Islet precursor cell (in vitro differentiated cells): ENCODE data around the gene NFKBIZ.
A peak's percentile ranks its signal among the peaks of the same experiment; 100 is the strongest.

ENCODE experiments used
- DNase-seq: peaks from one replicate; pipeline ENCODE4 v3.0.0-alpha.2; 2018

Gene NFKBIZ

DNA sequence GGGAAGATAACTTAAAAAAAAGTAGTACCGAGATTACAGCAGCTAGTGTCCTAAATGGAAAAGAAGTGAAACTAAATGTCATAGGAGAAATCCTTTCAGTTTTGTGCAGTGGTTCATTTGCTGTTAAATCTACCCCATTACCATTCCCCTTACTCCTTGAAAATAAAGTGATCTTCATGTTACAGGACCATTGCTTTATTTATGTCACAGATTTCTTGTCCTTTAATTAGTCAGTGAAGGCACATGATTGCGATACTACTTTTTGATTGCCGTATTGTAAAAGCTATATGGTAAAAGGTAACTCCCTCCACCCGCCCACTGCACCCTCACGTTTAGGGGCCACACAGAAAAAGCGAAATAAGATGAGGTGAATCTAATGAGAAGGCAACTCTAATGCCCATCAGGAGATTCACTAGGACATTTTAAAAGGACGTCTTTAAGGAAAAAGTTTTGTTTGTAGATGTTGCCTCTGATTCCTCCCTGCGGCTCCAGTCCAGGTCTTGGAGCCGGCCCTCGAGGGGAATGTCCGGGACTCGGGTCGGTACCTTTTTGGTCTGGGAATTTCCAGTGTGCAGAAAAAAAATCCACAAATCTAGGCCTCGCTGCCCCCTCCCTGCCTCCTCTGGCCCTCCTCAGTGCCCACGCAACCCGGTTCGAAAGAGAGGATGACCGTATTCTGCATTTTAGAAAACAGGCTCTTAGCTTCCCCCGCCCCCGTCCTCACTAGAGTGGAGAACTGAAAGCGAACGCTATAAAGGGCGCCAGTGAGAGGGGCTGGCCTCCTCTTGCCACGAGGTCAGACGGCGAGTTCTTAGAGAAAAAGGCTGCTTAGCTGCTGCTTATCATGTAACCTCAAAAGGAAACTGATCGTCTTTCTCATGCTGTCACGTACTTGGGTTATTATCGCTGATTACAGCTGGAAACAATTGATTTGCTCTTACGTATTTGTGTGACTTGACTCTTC is 21.8 kb upstream of the NFKBIZ start:
- peak; percentile 89 for DNase-seq

GRCh38 chr3:101828276-101828675 is 21.0 kb upstream of the NFKBIZ start:
- no peak for DNase-seq

- DNase-seq = no peak
Observed at GRCh38 chr3:101828691-101829436, 20.4 kb upstream of the NFKBIZ start.

GRCh38 chr3:101829437-101829830 is 19.9 kb upstream of the NFKBIZ start:
- no peak for DNase-seq

DNA sequence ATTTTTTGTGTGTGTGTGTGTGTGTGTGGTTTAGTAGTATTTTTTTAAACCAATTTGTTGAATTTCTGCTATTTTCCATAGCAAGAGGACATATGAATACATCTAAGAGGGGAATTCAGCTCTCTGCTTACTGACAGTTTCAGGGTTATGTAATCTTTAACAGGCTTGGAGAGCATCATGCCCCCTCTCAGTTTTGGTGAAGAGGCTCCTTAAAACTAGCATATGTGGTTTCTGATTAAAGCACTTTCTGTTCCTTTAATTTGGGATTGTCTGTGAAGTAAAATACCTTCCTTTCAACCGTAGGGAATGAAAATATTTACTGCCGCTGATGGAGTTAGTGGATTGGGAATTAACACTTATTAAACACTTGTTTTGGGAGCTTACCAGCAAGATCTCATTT is 19.4 kb upstream of the NFKBIZ start:
- no peak for DNase-seq

DNA sequence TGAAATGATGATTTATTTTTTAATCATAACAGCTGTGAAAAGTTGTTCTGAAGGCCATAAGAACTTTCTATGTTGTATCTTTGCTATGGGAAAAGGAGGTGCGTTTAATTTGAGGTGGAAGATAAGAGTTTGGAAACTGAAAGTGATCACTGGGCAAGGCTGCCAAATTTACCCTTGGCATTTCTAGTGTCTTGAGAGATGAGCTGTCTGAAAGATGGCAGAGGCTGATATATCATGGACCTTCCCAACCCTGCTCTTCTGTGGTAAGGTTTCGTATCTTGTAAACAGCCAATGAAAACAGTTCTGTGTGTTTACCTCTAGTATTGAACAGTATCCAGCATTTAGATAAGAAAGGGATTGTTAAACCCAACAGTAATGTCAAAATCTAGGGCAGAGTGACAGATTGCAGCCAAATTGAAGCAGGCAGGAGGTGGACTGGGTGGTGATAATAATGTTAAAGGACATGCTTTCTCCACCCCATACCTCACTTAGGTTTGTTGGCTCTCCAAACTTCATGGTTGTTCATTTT is 15.8 kb upstream of the NFKBIZ start:
- no peak for DNase-seq

- no peak for DNase-seq
Observed at GRCh38 chr3:101835676-101836075, 13.6 kb upstream of the NFKBIZ start.

GRCh38 chr3:101836160-101836559 is 13.2 kb upstream of the NFKBIZ start:
- no peak for DNase-seq

DNA sequence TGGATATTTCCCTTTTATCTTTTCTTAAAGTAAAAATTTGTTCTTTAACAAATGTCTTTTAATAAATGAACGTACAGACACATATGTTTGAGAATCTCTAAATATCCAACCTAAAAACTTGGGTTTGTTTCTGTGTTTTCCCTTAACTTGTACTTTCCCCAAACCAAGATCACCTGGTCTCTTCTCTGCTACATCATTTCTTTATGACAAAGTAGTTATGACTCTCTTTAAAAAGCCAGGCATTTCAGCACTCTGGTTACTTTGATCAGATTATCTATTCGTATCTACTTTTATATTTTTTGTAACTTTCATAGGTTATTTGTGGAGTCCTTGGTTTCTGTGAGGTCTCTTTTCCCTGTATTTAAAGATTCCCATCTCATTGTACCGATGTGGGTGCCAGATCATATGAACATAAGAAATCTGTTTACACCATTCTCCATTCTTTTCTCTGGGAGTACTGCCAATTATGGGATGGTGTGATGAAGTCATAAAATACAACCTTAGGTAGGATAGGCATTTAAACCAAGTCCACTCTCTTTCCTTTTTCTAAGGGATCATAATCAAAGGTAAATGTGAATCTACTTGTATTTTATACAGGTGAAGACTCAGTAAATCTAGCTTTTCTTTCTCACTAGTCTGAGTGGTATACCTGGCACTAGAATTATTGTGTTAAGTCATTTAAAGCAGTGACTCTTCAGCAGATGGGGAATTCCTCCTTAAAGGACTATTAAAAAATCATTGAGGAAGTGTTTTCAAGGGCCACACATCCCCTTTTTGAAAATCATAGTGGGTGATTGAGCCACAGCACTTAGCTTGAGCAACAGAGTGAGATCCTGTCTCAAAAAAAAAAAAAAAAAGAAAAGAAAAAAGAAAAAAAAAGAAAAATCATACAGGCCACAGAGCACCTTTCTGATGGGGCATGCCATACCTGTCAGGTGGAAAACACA is 12.4 kb upstream of the NFKBIZ start:
- DNase-seq = no peak

DNA sequence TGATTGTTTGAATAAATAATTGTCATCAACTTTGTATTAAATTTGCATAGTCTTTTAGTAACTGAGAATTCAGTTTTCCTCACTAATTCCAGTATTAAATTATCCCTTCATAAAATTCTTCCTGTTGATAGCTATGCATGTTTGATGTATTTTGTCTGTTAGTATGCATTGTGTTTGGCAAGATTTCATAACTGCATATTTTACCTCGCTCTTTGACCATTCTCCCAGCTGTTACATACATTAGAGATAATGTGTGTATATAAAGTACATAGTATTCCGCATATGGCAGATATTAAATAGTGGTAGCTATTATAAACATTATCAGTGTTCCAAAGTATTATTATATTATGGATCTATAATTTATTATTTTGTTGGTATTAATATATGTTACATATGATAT is 10.6 kb upstream of the NFKBIZ start:
- no peak for DNase-seq

GRCh38 chr3:101840066-101840465 is 9.2 kb upstream of the NFKBIZ start:
- DNase-seq = no peak

GRCh38 chr3:101842245-101842934 is 6.9 kb upstream of the NFKBIZ start:
- peak; percentile 87 for DNase-seq

GRCh38 chr3:101842935-101843330 is 6.4 kb upstream of the NFKBIZ start:
- no peak for DNase-seq

- DNase-seq = no peak
Observed at GRCh38 chr3:101845425-101845824, 3.9 kb upstream of the NFKBIZ start.

GRCh38 chr3:101846709-101847108 is 2.6 kb upstream of the NFKBIZ start:
- DNase-seq = no peak

DNA sequence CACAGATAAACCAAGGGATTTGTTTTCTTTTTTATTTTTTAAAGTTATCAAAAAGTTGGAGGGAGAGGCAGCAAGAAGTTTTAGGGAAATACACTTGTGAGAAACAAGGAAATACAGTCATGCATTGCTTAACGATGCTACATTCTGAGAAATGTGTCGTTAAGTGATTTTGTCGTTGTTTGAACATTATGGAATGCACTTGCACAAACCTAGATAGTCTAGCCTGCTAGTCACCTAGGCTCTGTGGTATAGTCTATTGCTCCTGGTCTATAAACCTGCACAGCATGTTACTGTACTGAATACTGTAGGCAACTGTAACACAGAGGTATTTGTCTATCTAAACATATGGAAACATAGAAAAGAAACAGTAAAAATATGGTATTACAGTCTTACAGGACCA is 2.0 kb upstream of the NFKBIZ start:
- DNase-seq = no peak

GRCh38 chr3:101848326-101848725 is 988 bp upstream of the NFKBIZ start:
- DNase-seq = no peak

GRCh38 chr3:101849714-101850245 is 466 bp downstream of the NFKBIZ start:
- DNase-seq = no peak

GRCh38 chr3:101850246-101851051 is 1.1 kb downstream of the NFKBIZ start:
- DNase-seq = no peak

DNA sequence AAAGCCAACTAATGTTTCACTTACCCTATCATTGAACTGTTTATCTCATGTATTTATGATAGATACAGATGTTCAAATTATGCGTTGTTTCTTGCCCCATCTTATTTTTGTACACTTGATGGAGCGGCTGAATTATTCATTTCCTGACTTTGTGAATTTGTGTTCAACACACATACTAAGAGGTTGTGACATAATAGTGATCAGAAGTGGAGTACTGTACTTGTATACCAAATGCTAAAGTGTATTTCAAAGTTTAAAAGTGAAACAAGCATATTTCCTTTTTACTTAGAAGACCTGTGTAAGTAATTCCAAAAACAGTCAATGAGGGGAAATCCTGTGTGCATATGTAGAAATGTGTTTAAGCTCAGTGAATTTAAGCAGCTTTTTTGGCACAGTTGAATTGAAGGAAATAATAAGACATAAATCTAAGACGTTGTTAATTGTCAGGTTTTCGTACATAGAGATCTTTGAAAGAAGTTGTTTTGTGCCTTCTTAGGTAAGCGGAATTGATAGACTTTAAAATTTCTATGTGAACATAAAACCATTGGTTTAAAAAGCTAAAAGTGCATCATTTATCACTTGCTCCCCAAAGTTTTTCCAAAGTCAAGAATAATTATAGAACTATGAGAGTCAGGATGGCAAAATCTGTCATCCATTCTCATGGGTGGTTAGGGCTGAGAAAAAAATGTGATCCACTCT is 1.9 kb downstream of the NFKBIZ start:
- DNase-seq = no peak
